ENCODE results near the gene ARMC9.

ARMC9 gene

DNA sequence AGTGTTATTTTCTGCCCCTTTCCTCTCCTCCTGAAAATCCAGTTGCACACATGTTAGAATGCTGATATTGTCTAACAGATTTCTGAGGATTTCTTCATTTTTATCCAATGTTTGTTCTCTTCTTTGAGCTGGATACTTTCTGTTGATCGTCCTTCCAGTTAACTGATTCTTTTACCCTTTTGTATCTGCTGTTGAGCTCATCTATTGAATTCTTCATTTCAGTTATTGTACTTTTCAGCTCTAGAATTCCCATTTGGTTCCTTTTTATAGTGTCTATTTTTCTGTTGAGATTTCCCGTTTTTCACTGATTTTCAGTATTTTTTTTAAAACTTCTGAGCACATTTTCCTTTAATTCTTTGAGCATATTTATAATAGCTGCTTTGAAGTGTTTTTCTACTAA is 119.1 kb downstream of the ARMC9 start:
- DNase-seq, result no peak

DNA sequence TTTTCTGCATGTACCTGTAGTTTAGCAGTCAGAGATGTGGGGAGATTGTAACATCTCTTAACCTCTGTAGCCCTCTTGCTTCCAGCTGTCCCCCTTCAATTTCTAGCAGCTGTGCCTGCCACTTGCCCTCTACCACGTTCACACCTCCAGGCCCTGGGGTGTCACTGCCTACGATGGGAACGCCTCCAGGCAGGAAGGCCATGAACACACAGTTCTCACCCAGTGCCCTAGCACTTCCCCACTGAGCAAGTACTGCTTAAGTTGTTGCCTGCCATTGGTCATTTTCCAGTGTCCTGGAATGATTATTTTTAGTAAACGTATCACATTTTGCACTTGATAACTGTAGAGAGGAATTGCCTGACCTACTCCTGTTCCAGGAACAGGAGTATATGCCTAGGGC is 120.0 kb downstream of the ARMC9 start:
- DNase-seq, result no peak

DNA sequence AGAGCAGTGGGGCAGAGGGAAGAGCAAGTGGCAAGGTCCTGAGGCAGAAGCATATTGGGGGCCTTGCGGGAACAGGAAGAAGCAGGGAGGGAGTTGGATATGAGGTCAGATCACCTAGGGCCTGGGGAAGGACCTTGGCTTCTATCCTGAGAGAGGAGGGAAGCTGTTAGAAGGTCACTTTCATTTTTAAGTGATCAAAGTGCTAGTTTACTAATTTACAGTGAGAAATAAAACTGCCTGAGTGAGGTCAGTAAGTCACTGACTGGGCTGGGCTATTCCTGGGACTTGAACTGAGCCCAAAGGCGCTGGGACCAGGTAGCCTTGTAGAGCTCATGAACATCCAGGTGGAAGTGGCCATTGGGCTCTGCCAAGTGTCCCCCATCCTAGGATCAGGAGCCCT is 120.5 kb downstream of the ARMC9 start:
- no peak for DNase-seq

DNA sequence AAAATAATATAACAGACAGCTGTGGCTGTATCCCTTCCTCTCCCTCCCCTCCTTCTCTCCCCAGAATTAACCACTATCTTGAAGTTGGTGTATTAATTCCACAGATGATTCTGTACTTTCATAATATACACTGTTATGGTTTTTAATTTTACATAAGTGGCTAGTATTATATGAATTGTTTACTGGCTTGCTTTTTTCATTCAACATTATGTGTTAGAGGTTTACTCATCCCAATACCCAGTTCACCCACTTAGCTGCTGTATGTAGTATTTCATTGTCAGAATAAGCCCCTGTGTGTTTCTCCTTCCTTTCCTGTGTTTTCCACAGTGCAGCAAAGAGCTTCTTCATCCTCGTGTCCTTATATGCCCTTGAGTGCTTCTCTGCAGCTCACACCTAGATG is 121.4 kb downstream of the ARMC9 start:
- DNase-seq, result no peak

DNA sequence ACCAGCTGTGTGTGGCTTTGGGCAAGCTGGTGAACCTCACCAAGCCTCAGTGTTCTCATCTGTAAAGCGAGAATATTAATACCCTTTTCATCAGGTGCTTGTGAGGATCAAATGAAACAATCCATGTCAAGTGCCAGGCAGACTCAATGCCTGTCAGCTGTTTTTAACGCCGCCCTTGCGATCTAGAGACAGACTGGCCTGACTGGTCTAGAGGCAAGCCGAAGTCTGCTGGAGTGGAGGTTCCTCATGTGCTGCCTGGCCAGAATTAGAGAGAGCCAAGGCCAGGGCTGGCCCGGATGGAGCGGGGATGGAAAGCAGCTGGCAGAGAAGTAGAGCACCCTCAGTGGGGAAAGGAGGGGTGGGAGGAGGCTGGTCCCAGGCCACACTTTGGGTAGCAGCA is 122.6 kb downstream of the ARMC9 start:
- DNase-seq, result no peak

DNA sequence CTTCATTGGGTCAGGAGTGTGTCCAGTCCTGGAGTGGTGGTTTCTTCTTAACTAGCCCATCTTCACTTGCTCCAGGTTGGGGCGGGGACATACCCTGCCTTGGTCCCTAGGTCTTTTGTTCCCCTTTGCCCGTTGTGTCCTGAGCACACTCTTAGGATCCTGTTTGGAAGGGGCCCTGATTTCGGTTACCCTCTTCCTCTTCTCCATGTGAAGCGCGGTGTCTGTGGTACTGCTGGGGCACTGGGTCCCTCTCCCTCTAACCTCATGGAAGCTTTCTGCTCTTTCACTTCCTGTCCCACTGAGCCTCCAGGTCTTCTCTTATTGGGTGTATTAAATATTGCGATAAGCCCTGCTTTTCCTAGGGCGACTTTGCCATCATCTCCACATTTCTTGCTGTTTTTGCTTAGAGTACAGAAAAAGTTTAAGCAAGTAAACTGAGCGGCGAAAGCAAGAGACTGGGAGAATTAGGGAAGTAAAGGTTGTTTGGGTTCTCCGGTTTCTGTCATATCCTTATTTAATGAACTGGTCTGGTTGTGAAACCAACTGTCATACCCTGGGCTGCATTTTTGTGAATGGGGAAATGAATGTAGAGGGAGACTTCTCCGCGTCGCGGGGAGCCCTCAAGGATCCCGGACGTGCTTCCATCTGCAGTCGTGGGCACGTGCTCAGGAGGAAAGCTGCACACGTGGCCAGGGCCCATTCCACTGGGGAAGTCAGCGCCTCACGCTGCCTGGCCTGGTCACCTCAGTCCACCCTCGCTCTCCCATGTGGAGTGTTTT is 123.3 kb downstream of the ARMC9 start:
- DNase-seq, result no peak

DNA sequence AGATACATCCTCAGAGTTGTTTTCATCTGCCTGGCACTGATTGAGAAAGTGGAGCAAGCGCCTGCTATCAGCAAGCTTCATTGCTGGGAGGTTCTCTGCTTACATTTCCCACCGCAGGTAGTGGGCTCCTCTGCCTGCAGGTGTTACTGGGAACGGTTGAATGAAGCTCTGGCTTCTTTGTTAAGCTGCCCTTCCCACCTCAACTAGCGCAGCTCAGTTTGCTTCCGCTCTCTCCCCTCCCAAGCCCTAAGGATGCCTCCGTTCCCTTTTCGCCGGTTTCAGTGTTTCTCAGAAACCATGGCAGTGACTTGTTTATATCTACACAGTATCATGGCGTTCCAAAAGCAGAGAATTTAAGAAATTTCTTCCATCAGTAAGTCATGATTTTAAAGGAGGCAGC is 124.9 kb downstream of the ARMC9 start:
- DNase-seq, result no peak

DNA sequence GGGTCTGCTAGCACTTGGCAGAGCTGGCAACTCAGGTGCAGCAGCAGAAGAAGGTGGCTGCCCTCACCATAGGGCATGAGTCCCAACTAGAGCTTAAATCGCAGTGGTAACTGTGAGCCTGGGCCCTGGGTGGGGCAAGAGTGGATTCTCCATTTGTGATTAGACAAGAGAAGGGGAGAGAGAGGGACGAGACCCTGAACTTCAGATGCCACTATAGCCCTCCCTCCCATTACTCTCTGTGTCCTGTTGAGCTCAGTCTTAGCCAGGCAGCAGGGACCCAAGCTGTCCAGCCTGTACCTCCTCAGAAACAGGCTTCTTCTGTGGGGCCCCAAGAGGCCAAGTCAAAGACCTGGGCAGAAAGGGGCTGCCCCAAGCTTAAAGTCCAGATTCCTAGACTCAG is 127.4 kb downstream of the ARMC9 start:
- no peak for DNase-seq

DNA sequence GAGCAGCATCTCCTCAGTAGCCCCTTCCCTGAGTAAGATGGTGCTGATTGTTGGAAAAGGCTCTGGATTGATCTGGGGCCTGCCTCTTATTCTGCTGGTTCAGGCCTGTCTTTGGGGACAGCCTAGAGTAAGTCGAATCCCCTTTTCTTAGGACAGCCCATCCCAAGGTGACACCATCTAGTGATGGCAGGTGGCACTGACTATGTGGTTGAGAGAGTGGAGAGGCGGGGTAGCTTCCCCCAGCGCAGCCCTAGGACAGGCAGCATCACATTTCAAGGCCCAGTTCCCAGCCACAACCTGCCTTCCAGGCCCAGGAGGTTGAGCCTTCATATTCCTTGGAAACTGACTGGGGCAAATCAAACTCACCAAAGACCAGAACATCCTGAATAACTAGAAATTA is 128.0 kb downstream of the ARMC9 start:
- DNase-seq, result no peak

DNA sequence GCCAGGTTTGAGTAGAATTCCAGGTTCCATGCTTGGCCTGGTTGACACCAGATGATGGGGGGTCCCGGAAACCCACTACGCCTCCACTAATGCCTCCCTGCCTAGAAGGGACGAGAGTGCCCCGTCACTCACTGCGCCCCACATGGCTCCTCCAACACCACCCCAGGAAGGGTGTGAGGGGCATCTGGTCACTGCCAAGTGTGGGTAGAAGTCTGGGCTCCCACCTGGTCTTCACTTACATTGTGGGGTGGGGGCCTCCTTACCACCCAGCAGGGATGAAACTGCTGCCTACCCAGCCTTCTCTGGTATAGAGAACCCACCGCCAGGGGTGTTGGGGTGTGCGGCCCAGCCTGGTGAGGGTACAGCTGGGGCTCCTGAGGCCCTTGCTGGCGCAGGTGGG is 131.9 kb downstream of the ARMC9 start:
- no peak for DNase-seq

DNA sequence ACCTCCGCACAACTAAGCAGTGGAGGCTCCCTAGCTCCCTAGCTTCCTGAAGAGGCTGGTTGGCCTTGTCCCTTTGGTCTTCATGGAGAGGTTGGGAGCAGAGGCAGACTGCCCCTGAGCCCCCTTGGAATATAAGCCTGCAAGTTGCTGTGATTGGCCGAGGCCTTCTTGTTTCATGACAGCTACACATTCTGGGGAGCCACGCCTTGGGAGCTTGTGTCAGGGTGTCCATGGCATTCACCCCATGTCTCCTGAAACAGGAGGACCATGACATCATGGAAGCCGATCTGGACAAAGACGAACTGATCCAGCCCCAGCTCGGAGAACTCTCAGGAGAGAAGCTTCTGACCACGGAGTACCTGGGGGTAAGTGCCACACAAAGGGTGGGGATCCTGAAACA is 133.1 kb downstream of the ARMC9 start:
- DNase-seq, result no peak

DNA sequence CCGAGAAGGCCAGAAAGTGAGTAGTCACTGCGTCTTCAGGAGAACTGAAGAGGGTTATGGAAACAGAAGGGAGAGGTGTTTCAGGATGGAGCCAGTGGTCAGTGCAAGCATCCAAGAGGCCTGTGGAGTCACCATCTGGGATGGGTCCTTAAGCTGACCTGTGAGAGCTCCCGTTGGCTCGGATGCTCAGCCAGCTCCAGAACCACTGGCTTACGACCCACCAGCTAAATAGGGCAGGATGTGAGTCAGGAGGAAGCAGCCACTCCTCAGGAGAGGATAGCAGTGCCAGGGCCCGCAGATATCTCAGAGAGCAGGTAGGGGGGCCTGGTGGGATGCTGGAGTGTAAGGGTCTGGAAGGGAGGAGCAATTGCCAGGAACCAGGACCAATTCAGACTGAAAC is 134.0 kb downstream of the ARMC9 start:
- DNase-seq, result no peak

DNA sequence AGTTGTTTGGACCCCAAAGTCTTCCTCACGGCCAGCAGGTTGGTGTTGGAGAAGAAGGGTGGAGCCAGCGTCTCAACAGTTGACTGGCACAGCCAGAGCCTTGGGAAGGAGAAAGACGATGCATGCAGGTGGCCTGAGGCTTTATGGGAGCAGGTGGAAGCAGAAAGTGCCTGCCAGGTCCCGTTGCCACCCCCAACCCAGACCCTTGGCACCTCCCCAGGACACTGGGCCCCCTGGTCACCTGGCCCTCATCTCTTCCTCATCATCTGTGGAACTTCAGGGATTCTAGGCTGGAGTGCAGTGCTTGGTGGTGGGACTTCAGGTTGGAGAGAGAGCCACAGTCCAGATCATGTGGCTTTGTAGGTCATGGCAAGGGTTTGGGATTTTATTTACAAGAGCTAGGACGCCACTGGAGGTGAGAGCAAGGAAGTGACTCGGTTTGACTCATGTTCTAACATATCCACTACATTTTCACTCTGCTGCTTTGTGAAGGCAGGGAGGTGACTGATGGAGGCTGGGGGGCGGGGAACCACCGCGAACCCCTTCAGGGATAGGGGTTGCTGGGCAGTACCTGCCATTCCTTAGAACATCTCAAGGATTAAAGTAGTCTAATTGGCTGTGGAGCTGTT is 134.6 kb downstream of the ARMC9 start:
- DNase-seq, result no peak

DNA sequence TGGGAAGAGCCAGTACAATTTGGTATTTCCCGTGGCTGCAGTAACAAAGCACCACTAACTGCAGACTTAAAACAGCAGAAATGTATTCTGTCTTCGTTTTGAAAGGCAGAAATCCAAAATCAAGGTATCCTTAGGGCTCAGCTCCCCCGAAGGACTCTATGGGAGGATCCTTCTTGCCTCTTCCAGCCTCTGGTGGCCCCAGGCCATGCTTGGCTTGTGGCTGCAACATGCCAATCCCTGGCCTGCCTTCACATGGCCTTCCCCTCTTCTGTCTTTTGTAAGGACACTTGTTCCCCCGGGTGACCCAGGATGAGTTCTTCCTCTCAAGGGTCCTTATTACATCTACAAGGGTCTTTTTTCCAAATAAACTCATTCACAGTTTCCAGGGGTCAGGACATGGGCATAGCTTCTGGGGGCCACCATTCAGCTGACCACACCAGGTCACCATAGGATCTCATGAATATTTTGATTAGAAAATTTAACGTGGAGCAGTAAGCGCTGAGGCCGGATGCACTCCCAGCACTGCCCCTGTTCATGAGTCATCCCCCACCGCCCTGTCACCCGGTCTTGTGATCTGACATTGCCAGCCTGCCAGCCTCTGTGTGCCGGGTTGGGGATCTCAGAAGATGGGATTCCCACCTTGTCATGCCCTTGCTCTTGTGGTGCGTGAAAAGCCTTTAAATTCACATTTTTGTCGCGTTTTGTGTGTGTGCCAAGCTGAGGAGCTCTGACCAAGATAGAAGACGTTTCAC is 135.9 kb downstream of the ARMC9 start:
- DNase-seq, result no peak

DNA sequence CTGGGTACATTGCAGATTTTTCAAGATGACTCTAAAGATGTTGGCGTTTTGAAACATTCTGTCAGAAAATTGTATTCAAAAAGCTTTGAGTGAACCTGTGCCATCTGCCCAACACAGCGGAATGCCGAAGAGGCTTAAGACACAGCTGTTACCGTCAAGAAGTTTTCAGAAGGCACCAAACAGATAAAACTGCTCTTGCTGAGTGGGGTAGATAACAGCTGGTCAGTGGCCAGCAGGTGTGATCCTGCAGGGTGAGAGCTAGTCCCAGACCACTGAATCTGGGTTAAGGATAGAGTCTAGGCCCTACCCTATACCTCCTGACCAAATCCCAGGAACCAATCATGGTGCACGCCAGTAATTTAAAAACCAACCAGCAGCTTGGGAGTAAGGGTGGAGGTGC is 136.6 kb downstream of the ARMC9 start:
- no peak for DNase-seq

DNA sequence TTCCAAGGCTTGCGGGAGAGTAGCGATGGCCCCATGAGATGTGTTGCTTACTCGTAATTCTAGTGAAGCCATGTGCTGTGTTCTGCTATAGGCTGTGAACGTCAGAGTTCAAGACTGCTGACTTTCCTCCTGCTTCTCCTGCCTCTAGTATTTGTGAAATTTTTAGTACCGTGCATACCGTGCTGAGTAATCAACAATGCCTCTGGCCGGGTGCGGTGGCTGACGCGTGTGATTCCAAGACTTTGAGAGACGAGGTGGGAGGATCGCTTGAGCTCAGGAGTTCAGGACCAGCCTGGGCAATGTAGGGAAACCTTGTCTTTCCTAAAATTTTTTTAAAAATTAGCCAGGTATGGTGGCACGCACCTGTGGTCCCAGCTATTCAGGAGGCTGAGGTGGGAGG is 137.2 kb downstream of the ARMC9 start:
- no peak for DNase-seq

DNA sequence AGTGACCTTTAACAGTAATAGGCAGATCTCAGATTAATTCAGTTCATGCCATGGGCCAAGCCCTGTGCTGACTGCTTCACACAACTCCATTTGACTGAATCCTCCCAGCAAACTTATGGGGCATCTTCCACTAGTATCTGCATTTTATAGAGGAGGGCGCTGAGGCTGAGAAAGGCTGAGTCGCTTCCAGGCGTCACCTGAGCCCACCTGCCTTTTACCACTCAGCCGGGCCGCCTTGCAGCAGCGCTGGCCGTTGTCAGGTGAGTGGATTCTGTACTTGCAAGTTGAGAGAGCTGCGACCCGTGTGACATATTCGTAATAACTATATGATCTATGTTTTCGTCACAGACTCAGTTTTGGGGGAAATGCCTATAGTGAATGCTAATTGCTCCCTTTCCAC is 137.8 kb downstream of the ARMC9 start:
- no peak for DNase-seq

DNA sequence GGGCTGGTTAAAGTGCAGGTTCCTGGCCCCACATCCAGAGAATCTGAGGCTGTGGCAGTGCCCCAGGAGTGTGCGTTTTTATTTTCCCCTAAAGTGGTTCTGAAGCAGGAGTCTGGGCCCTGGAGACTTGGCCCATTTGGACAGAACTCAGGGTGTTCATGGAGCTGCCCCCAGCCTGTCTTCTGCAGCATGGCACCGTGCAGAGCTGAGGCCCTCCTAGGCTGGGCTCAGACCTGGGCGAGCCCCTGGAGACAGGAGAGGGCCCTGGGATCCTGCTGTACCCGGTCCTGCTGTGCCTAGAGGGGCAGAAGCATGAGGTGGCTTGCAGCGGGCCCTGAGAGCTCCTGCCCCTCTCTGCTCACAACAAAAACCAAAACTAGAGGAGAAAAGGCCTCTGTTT is 138.3 kb downstream of the ARMC9 start:
- no peak for DNase-seq

DNA sequence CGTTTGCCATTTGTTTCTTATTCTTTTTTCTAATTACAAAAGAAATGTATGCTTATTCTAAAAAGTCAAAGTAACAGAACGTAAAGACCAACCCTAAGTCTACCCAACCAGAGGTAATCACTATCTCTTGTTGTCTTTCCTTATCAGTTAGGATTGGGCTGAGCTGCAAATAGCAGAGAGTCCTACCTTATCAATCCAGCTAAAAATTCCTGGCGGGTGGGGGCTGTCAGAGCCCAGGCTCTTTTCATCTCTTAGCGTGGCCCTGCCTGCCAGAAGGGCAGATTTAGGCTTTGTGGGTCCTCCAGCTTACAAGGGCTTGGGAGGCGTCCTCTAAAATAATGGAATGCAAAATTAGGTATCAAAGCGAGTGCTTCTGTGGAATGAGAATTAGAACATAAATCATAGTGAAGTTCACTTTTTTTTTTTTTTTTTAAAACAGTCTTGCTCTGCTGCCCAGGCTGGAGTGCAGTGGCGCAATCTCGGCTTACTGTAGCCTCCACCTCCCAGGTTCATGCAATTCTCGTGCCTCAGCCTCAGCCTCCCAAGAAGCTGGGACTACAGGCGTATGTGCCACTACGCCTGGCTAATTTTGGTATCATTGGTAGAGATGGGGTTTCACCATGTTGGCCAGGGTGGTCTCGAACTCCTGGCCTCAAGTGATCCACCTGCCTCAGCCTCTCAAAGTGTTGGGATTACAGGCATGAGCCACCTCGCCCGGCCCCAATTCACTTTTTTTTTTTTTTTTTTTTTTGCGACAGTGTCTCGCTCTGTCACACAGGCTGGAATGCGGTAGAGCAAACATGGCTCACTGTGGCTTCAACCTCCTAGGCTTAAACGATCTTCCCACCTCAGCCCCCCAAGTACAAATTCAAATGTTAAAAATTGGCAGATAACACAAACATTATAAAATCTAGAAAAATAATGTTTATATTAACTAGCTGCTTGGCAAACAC is 139.7 kb downstream of the ARMC9 start:
- no peak for DNase-seq

DNA sequence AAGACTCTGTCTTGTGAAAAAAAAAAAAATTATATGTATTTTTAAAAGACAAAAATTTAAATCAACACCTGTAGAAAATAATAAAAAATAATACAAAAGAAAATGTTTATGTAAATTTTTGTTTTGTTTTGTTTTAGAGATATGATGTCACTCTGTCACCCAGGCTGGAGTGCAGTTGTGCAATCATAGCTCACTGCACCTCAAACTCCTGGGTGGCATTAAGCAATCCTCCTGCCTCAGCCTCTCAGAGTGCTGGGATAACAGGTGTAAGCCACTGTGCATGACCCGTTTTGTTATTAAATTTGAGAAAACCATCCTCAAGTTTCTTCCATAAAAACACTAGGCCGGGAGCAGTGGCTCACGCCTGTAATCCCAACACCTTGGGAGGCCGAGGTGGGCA is 140.9 kb downstream of the ARMC9 start:
- no peak for DNase-seq

DNA sequence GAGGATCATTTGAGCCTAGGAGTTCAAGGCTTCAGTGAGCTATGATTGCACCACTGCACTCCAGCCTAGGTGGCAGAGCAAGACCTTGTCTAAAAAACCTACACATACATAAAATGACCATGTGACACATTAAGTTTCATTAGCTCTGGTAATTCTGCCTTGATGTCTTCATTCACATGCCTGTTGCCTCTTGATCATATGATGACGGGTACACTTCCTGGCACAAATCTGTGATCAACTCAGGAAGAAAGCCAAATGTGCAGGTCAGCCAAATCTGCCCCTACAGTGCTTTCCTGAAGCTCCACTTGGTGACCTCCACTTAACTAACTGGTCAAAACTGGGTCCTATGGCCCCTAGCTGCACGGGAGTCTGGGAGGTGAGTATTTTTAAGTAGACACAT is 142.7 kb downstream of the ARMC9 start:
- no peak for DNase-seq

DNA sequence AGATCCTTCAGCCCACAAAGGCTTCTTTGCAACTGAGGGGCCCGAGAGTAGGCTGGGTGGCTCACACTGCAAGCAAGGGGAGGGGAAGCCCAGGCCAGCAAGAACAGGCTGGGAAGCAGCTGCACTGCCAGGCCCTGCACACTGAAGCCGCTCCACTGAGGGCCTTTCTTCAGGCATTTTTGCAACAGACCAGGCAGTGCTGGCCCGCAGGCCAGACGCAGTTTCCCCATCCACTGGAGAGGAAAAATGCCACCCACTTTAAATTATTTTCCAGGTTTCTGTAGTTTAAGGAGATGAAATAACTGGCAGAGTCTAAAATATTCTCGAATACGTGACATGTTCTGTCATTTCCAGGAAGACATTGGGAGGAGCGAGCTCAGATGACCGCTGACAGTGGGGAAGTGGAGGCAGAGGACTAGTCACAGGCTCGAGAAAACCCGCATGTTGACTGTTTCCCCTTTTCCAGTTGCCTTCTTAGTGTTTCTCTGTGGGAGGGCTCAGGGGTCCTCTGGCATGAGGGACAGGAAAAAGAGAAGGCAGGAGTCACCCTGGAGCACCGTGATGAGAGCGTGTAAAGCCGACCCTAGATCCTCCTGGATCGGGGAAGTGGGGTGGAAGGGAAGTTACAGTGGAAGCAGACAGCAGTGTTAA is 143.8 kb downstream of the ARMC9 start:
- no peak for DNase-seq
